Glutamatergic neuron (in vitro differentiated cells): ENCODE measurements around the gene ZNF552. TPM values are rescaled to one million over a fixed set of nuclear protein-coding genes. Genes with fewer than 3 reads are reported as not detected.
A peak's percentile ranks its signal among the peaks of the same experiment; 100 is the strongest.
"Not testable (repeated sequence)": the region's sequence is repeated elsewhere in the genome, so short reads cannot be mapped to it uniquely, and the experiment has no call there.

ENCODE experiments used
- DNase-seq: peaks from one replicate; pipeline ENCODE4 v3.0.0; 2022
- H3K27ac Mint-ChIP-seq: one replicate; pipeline ENCODE4 v1.8.0; 2020; ENCODE audit warnings: mild to moderate bottlenecking, mixed read lengths, inconsistent platforms; ENCODE audit not compliant: unreplicated experiment
- H3K27me3 Mint-ChIP-seq: one replicate; pipeline ENCODE4 v1.8.0; 2020; ENCODE audit warnings: mild to moderate bottlenecking, moderate library complexity, mixed read lengths, inconsistent platforms; ENCODE audit not compliant: unreplicated experiment
- H3K36me3 Mint-ChIP-seq: one replicate; pipeline ENCODE4 v1.8.0; 2020; ENCODE audit warnings: mild to moderate bottlenecking, mixed read lengths, inconsistent platforms; ENCODE audit not compliant: unreplicated experiment
- H3K4me1 Mint-ChIP-seq: one replicate; pipeline ENCODE4 v1.8.0; 2020; ENCODE audit warnings: mild to moderate bottlenecking, low read depth, mixed read lengths, inconsistent platforms; ENCODE audit not compliant: unreplicated experiment
- H3K4me3 Mint-ChIP-seq: one replicate; pipeline ENCODE4 v1.8.0; 2020; ENCODE audit warnings: mild to moderate bottlenecking, mixed read lengths, inconsistent platforms; ENCODE audit not compliant: unreplicated experiment
- H3K9me3 Mint-ChIP-seq: one replicate; pipeline ENCODE4 v1.8.0; 2020; ENCODE audit warnings: mild to moderate bottlenecking, moderate library complexity, mixed read lengths, inconsistent platforms; ENCODE audit not compliant: unreplicated experiment
- total RNA-seq: library from RNA; stranded (reverse); fragmentation: NEBNext Ultra II Directional; extraction: Animal tissue kit (Norgen Biotek cat#: 25700); gene quantifications from one replicate; pipeline ENCODE4 v1.2.1, GENCODE V29; 2021; ENCODE audit not compliant: unreplicated experiment
- TF ChIP-seq, protein P1 (sequence below): fragments of 200-600 bp; sonication (generic); IDR thresholded peaks from one replicate; pipeline ENCODE4 v1.5.0; 2021; ENCODE audit not compliant: partially characterized antibody, unreplicated experiment

Gene ZNF552
- total RNA-seq, 1 donor from 2014 or later: 14.9 TPM

DNA sequence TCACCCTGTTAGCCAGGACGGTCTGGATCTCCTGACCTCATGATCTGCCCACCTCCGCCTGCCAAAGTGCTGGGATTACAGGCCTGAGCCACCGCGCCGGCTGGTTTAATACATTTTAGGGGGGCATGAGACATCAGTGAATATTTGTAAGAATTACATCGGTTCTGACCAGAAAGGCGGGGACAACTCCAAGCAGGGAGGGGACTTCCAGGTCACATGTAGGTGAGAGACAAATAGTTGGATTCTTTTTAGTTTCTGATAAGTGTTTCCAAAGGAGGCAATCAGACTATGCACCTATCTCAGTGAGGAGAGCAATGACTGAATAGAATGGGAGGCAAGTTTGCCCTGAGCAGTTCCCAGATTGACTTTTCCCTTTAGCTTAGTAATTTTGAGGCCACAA is 3.7 kb upstream of the ZNF552 start:
- DNase-seq: no peak
- Mint-ChIP-seq H3K4me3 (peak overlapping the region; percentile 78), H3K4me1 (peaks cover 27% of the 10 kb centered on the region), H3K36me3 (peaks cover 8% of the 10 kb centered on the region), H3K27ac (no peak overlapping the region), H3K27me3 (peaks cover 5% of the 10 kb centered on the region), H3K9me3 (peaks cover 3% of the 10 kb centered on the region)
- TF ChIP-seq, protein P1, sequence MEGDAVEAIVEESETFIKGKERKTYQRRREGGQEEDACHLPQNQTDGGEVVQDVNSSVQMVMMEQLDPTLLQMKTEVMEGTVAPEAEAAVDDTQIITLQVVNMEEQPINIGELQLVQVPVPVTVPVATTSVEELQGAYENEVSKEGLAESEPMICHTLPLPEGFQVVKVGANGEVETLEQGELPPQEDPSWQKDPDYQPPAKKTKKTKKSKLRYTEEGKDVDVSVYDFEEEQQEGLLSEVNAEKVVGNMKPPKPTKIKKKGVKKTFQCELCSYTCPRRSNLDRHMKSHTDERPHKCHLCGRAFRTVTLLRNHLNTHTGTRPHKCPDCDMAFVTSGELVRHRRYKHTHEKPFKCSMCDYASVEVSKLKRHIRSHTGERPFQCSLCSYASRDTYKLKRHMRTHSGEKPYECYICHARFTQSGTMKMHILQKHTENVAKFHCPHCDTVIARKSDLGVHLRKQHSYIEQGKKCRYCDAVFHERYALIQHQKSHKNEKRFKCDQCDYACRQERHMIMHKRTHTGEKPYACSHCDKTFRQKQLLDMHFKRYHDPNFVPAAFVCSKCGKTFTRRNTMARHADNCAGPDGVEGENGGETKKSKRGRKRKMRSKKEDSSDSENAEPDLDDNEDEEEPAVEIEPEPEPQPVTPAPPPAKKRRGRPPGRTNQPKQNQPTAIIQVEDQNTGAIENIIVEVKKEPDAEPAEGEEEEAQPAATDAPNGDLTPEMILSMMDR: no peak

DNA sequence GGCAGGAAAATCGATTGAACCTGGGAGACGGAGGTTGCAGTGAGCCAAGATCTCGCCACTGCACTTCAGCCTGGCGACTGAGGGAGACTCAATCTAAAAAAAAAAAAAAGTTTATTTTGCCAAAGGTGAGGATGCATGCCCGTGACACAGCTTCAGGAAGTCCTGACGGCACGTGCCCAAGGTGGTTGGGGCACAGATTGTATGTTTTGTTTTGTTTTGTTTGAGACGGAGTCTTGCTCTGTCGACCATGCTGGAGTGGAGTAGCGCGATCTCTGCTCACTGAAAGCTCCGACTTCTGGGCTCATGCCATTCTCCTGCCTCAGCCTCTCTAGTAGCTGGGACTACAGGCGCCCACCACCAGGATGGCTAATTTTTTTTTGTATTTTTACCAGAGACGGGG is 3.3 kb upstream of the ZNF552 start:
- no peak for DNase-seq
- H3K27ac Mint-ChIP-seq: no peak overlapping the region

DNA sequence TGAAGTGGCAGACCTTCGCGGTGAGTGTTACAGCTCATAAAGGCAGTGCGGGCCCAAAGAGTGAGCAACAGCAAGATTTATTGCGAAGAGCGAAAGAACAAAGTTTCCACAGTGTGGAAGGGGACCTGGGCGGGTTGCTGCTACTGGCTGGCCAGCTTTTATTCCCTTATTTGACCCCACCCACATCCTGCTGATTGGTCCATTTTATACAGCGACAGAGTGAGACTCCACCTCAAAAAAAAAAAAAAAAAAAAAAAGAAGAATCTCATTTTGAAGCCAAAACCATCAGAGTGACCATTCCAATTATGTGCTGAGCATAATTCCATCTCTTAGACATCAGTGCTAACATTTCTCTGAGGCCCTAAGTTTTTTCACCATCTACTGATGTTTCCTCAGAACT is 1.9 kb upstream of the ZNF552 start:
- TF ChIP-seq, protein P1: no peak
- DNase-seq: no peak
- Mint-ChIP-seq H3K27me3 (peaks cover 5% of the 10 kb centered on the region), H3K27ac (no peak overlapping the region), H3K9me3 (peaks cover 1% of the 10 kb centered on the region), H3K36me3 (no peaks in the 10 kb centered on the region), H3K4me1 (peaks cover 23% of the 10 kb centered on the region), H3K4me3 (peak overlapping the region; percentile 36)

More for the DNA sequence above, 3.3 kb upstream of the ZNF552 start:
- TF ChIP-seq, protein P1: no peak
- peak overlapping the region; percentile 78 for H3K4me3 Mint-ChIP-seq
- peaks cover 26% of the 10 kb centered on the region for H3K4me1 Mint-ChIP-seq
- H3K36me3 Mint-ChIP-seq: peaks cover 8% of the 10 kb centered on the region
- peaks cover 3% of the 10 kb centered on the region for H3K9me3 Mint-ChIP-seq
- peaks cover 5% of the 10 kb centered on the region for H3K27me3 Mint-ChIP-seq

DNA sequence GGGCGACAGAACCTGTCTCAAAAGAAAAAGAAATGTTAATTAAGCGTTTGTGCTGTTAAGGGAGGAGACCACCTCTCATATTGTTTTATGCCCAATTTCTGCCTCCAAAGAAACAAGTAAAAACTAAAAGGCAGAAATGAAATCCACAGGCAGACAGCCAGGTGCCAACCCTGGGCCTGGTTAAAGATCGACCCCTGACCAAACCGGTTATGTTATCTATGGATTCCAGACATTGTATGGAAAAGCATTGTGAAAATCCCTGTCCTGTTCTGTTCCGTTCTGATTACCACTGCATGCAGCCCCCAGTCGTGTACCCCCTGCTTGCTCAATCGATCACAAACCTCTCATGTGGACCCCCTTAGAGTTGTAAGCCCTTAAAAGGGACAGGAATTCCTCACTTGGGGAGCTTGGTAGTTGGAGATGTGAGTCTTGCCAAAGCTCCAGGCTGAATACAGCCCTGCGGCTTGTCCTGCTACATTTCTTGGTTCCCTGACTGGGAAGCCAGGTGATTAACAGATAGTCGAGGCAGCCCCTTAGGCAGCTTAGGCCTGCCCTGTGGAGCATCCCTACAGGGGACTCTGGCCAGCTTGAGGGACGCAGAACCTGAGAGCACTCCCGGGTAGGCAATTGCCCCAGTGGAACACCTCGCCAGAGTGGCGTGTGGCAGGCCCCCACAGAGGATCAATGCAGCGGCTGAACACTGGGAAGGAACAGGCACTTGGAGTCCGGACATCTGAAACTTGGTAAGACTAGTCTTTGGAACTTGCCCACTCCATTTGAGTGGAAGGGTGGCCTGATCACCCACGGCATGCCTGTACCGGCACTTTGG is 748 bp upstream of the ZNF552 start:
- H3K4me1 Mint-ChIP-seq: peaks cover 17% of the 10 kb centered on the region
- peaks cover 4% of the 10 kb centered on the region for H3K27me3 Mint-ChIP-seq
- peaks cover 1% of the 10 kb centered on the region for H3K9me3 Mint-ChIP-seq
- peak overlapping the region; percentile 82 for H3K27ac Mint-ChIP-seq
- no peak for DNase-seq
- H3K36me3 Mint-ChIP-seq: no peaks in the 10 kb centered on the region
- peak overlapping the region; percentile 96 for H3K4me3 Mint-ChIP-seq
- TF ChIP-seq, protein P1: no peak

DNA sequence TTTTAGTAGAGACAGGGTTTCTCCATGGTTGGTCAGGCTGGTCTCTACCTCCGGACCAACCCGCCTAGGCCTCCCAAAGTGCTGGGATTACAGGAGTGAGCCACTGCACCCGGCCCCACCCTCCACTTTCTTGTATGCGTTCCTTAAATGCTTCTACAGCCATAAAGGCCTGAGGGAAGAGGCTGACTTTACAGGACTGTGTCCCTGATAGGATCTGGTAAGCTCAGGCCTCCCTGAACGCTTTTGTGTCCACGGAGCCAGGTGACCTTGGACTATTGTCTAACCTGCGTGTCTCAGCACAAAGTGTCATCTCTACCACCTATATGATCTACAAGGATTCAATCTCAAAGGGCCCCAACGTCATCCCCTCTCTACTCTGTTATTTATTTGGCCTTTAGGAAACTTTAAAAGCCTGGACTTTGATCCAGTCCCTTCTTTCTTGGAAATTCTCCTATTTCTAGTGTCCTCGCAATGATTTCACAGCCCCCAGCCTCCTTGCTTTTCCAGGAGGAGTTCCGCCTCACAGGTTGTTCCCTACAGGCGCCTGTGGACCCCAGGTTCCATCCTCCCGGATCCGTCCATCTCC is 701 bp downstream of the ZNF552 start:
- H3K4me3 Mint-ChIP-seq: peak overlapping the region; percentile 96
- no peaks in the 10 kb centered on the region for H3K36me3 Mint-ChIP-seq
- peaks cover 10% of the 10 kb centered on the region for H3K4me1 Mint-ChIP-seq
- H3K27ac Mint-ChIP-seq: peak overlapping the region; percentile 82
- DNase-seq: no peak
- H3K27me3 Mint-ChIP-seq: peaks cover 5% of the 10 kb centered on the region
- TF ChIP-seq, protein P1: no peak
- peaks cover 1% of the 10 kb centered on the region for H3K9me3 Mint-ChIP-seq

DNA sequence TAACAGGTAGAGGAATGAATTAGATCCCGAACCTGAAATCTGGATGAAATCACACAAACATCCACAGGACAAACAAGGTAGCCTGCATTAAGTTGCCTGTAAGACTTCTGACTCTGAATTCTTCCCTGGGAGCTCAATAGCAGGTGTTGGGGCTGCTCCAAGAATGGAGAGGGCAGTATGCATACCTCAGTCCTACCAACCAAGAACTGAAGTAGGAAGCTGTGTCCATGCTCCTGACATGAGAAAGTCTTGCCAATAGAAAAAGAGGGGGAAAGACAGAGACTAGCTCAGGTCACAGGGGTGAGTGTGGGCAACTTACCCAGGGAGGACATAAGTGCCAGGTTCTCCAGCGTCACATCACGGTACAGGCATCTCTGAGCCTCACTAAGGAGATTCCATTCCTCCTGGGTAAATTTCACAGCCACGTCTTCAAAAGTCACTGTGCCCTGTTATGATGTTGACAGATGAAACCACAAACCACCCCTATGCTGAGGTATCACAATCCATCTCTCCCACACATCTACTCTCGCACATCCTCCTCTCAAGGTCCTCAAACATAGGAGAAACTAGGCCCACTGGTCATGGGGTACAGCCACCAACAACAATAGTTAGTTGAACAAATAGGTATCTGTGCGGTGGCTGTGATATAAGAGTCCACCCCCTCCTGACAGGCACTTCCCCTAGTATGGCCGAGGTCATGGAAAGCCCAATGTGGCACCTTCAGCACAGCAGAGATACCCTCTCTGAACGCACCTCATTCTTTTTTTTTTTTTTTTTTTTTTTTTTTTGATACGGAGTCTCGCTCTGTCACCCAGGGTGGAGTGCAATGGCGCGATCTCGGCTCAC is 1.5 kb downstream of the ZNF552 start:
- not testable (repeated sequence) for H3K4me1 Mint-ChIP-seq, H3K9me3 Mint-ChIP-seq, H3K27me3 Mint-ChIP-seq, DNase-seq, H3K36me3 Mint-ChIP-seq, H3K27ac Mint-ChIP-seq
- H3K4me3 Mint-ChIP-seq: peak overlapping the region; percentile 67
